Measurements from ENCODE around the gene ABCB4.

DNA sequence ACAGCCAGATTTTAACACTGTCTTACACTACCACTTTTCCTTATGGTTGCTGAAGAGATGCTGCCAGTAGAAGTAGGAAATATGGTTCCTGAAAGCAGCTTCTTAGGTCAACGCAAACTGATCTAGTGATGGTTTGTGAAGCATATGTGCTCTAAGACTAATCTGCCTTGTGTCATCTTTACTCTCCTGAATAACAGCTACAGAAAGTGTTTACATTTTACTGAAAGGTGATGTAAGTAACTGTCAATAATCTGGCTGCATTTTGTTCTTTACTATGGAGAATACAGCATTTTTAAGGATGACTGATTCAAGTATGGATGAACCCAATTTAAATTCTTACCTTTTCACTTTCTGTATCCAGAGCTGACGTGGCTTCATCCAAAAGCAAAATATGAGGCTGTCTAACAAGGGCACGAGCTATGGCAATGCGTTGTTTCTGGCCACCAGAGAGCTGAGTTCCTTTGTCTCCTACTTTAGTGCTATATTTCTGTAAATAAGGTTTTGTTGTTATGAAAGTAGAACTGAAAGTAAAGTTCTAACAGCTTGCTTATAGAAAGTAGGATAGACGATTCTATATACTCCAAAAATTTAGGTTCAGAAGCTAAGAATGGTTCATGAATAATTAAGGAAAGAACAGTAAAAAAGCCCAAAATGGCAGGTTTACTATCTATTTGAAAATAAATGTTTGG, 30.2 kb upstream of the ABCB4 start:
- no peak for TF ChIP-seq POLR2A (IDR thresholded peaks at IDR 0.05)
- TF ChIP-seq, protein P1, sequence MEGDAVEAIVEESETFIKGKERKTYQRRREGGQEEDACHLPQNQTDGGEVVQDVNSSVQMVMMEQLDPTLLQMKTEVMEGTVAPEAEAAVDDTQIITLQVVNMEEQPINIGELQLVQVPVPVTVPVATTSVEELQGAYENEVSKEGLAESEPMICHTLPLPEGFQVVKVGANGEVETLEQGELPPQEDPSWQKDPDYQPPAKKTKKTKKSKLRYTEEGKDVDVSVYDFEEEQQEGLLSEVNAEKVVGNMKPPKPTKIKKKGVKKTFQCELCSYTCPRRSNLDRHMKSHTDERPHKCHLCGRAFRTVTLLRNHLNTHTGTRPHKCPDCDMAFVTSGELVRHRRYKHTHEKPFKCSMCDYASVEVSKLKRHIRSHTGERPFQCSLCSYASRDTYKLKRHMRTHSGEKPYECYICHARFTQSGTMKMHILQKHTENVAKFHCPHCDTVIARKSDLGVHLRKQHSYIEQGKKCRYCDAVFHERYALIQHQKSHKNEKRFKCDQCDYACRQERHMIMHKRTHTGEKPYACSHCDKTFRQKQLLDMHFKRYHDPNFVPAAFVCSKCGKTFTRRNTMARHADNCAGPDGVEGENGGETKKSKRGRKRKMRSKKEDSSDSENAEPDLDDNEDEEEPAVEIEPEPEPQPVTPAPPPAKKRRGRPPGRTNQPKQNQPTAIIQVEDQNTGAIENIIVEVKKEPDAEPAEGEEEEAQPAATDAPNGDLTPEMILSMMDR (IDR thresholded peaks at IDR 0.05) = no peak
- no peak for TF ChIP-seq POLR2AphosphoS5 (IDR thresholded peaks at IDR 0.05)
- no peak for TF ChIP-seq EP300 (IDR thresholded peaks at IDR 0.05)

All from upper lobe of left lung (tissue), 4 donors.